ENCODE data around the gene SLC26A8. TPM values are rescaled to one million over a fixed set of nuclear protein-coding genes. Genes with fewer than 3 reads are reported as not detected.

The SLC26A8 gene, protein sequence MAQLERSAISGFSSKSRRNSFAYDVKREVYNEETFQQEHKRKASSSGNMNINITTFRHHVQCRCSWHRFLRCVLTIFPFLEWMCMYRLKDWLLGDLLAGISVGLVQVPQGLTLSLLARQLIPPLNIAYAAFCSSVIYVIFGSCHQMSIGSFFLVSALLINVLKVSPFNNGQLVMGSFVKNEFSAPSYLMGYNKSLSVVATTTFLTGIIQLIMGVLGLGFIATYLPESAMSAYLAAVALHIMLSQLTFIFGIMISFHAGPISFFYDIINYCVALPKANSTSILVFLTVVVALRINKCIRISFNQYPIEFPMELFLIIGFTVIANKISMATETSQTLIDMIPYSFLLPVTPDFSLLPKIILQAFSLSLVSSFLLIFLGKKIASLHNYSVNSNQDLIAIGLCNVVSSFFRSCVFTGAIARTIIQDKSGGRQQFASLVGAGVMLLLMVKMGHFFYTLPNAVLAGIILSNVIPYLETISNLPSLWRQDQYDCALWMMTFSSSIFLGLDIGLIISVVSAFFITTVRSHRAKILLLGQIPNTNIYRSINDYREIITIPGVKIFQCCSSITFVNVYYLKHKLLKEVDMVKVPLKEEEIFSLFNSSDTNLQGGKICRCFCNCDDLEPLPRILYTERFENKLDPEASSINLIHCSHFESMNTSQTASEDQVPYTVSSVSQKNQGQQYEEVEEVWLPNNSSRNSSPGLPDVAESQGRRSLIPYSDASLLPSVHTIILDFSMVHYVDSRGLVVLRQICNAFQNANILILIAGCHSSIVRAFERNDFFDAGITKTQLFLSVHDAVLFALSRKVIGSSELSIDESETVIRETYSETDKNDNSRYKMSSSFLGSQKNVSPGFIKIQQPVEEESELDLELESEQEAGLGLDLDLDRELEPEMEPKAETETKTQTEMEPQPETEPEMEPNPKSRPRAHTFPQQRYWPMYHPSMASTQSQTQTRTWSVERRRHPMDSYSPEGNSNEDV
- total RNA-seq (2014; rRNA removed; shearing (Covaris generic)): not detected in 2 replicates

GRCh38 chr6:36023996-36024795, at the start of gene SLC26A8:
SLC26A8 (minus strand) TSS chr6:36024641; CDS start chr6:36019707, 4,934 bp downstream.
- in situ Hi-C loops (cut with HindIII; ENCODE audit: low sequenced_read_pairs): no loop called here
- DNase-seq (ENCODE audit: low spot score): peak; percentile 43

DNA sequence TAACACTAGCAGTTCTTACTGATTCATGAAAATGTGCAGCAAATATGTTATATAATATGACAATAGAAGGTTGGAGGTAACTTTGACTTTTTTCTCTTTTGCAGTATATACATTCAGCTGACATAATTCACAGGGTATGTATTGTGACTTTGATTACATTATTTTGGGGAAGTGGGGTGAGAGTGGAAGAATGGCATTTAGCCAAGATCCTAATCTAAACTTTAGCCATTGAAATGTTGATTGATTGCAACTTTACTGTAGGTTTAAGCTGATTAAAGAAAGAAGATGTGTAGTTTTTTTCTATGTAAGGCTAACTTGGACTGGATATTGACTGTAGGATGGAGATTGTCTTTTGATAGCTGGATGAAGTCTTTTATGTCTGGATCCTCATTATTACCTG, 49.1 kb upstream of the SLC26A8 start:
- no peak for DNase-seq (ENCODE audit: low spot score)
- in situ Hi-C loops (cut with HindIII; ENCODE audit: low sequenced_read_pairs): no loop called here

DNA sequence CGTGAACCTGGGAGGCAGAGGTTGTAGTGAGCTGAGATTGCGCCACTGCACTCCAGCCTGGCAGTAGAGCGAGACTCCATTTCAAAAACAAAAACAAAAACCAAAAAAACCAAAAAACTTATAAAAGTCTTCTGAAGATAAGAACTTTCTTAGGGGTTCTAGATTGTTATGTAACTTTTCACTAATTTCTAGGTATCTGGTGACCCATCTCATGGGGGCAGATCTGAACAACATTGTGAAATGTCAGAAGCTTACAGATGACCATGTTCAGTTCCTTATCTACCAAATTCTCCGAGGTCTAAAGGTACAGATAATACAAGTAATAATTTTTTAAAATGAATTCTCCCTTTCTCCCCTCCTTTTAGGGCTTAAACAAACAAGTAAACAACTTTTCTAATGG, 48.2 kb upstream of the SLC26A8 start:
- in situ Hi-C loops (cut with HindIII; ENCODE audit: low sequenced_read_pairs): no loop called here
- no peak for DNase-seq (ENCODE audit: low spot score)

- in situ Hi-C loops (cut with HindIII; ENCODE audit: low sequenced_read_pairs): no loop called here
- no peak for DNase-seq (ENCODE audit: low spot score)
These were observed 47.3 kb upstream of the SLC26A8 start for GRCh38 chr6:36071714-36072113.

- in situ Hi-C loops (cut with HindIII; ENCODE audit: low sequenced_read_pairs): no loop called here
- no peak for DNase-seq (ENCODE audit: low spot score)
These were observed 46.8 kb upstream of the SLC26A8 start for GRCh38 chr6:36071281-36071680.

- in situ Hi-C loops (cut with HindIII; ENCODE audit: low sequenced_read_pairs): no loop called here
- DNase-seq (ENCODE audit: low spot score): no peak
These were observed 45.8 kb upstream of the SLC26A8 start for GRCh38 chr6:36070252-36070651.

DNA sequence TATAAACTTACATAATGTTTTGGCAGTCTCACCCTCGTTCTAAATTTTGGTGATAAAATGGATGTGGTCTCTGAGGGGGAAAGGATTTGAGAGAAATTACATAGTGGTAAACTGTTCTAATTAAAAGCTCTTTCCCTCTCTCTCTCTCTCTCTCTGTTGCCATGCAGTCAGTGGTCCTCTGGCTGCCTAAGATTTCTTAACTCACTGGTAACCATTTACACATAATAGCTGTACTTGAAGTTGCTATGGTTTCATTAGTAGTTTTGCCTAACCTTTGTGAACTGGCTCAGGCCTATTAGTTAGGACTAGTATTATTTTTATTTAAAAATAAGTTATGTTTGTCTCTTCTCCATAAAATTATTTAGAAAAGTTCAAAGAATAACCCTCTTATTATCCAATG, 45.1 kb upstream of the SLC26A8 start:
- DNase-seq (ENCODE audit: low spot score): no peak
- in situ Hi-C loops (cut with HindIII; ENCODE audit: low sequenced_read_pairs): no loop called here

- in situ Hi-C loops (cut with HindIII; ENCODE audit: low sequenced_read_pairs): no loop called here
- no peak for DNase-seq (ENCODE audit: low spot score)
These were observed 44.1 kb upstream of the SLC26A8 start for GRCh38 chr6:36068586-36068985.

- in situ Hi-C loops (cut with HindIII; ENCODE audit: low sequenced_read_pairs): no loop called here
These were observed 43.6 kb upstream of the SLC26A8 start for GRCh38 chr6:36068012-36068392.

GRCh38 chr6:36067374-36068011, 43.1 kb upstream of the SLC26A8 start:
- in situ Hi-C loops (cut with HindIII; ENCODE audit: low sequenced_read_pairs): no loop called here
- DNase-seq (ENCODE audit: low spot score): no peak

More at GRCh38 chr6:36068012-36068392, 43.6 kb upstream of the SLC26A8 start:
- no peak for DNase-seq (ENCODE audit: low spot score)

DNA sequence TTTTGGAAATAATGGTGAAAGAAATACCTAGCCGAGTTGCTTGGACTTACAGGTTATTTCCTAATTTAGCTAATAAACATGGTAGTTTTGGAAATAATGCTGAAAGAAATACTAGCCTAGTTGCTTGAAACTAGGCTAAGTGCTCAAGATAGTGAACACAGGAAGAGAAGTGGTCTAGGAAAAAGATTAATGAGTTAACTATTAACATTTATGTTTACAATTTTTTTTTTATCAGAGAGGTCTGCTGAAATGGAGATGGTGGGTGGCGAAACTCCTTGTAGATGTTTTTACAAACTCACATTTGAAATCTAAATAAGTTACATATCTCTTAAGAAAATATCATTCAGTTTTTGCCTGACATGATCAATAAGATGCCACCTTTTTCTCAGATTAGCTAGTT, 42.4 kb upstream of the SLC26A8 start:
- DNase-seq (ENCODE audit: low spot score): no peak
- in situ Hi-C loops (cut with HindIII; ENCODE audit: low sequenced_read_pairs): no loop called here

GRCh38 chr6:36065916-36066315, 41.5 kb upstream of the SLC26A8 start:
- no peak for DNase-seq (ENCODE audit: low spot score)
- in situ Hi-C loops (cut with HindIII; ENCODE audit: low sequenced_read_pairs): no loop called here

DNA sequence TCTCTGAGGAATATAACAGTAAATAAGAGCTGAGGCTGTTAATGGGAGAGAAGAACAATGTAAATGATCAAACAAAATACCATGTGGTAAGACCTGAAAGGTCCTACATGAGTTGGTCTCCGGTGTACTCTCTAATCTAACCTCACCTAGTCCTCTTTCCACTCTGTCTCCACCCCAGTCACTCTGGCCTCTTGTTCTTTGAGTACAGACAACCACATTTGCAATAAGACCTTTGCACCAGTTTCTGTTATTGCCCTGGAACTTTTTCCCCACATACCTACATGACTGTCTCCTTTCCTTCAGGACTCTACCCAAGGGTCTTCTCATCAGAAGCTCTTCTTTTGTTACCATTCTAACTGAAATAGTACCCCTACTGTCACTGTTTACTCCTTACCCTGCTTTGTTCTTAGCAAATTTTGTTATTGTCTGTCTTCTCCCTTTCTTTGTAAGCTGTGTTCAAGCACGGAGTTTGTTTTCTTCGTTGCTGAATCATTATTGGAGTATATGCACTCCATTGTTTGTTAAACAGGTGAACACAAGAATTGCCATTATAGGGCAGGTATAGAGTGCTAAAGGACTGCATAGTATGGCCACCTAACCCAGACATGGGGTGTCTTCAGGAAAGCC, 40.4 kb upstream of the SLC26A8 start:
- in situ Hi-C loops (cut with HindIII; ENCODE audit: low sequenced_read_pairs): no loop called here
- no peak for DNase-seq (ENCODE audit: low spot score)

DNA sequence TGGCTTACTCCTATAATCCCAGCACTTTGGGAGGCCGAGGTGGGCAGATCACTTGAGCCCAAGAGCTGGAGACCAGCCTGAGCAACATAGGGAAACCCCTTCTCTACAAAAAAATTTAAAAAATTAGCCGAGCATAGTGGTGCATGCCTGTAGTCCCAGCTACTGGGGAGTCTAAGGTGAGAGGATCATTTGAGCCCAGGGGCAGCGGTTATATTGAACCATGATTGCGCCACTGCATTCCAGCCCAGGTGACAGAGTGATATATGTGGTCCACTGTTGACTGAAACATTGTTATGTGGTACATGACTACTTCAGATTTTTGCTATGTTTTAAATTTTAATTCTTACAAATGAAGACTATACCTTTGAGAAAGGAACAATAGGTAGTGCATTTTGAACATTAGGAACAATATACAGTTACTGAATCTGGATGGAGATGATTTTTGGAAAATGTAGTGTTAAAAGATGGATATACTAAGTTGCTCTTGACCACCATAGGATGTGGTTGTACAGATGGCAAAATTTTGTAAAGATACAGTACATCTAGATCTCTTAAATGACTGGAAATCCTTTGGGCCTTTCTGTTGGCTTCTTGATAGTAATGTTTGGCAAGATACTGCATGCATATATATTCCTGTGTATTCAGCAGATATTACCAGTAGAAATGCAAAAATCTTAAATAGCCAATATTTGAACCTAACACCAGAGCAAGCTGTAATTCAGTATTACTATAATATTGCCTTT, 39.0 kb upstream of the SLC26A8 start:
- in situ Hi-C loops (cut with HindIII; ENCODE audit: low sequenced_read_pairs): no loop called here
- DNase-seq (ENCODE audit: low spot score): no peak

DNA sequence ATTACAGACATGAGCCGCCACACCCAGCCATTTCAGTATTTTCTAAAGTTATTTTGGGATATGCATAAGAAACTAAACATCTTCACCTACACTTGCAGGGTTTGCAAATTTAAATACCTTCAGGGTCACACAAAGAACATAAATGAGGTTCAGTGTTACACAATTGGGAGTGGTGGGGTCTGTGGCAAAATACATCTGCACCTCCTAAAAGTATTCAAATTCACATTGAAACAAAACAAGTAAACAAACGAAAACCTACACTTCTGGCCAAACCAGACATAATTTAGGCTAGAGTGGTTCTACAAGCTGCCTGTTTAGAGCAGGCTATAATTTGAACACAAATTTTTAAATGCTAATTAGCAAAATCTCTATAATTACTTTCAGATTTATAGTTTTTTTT, 37.8 kb upstream of the SLC26A8 start:
- in situ Hi-C loops (cut with HindIII; ENCODE audit: low sequenced_read_pairs): no loop called here
- DNase-seq (ENCODE audit: low spot score): no peak

- in situ Hi-C loops (cut with HindIII; ENCODE audit: low sequenced_read_pairs): no loop called here
- DNase-seq (ENCODE audit: low spot score): no peak
These were observed 36.8 kb upstream of the SLC26A8 start for GRCh38 chr6:36061236-36061635.

DNA sequence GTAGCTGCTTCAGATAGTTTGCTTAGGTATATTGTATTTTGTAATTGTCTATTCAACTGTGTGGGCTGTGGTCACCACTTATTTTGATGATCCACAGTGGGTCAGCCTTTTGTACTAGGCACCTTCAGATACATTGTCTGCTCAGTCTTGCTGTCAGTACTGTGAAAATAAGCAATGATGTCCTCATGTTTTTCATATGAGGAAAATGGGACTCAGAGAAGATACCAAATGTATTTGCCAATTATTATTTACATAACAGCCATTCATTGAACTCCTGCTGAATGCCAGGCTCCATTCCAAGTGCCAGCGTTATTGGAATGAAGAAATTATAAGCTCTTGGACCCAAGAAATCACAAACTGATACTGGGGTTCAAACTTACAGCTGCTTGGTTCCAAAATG, 31.7 kb upstream of the SLC26A8 start:
- in situ Hi-C loops (cut with HindIII; ENCODE audit: low sequenced_read_pairs): no loop called here

DNA sequence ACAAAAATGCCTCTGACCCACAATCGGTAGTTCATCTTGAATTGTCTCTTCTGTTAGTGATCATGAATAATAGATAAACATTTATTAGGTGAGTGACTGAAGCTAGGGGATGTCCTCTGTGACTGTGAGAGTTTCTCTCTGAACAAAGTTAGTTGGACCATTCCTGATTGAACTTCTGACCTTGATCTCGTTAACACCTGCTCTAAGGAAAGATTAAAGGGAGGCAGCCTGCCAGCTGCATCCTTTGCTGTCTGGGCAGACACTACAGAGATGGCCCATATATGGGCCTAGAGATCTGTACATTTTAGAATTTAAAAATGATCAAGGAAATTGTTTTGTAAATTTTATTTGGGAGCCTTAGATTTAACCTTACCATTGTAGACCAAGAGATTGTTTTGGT, 30.5 kb upstream of the SLC26A8 start:
- in situ Hi-C loops (cut with HindIII; ENCODE audit: low sequenced_read_pairs): no loop called here
- no peak for DNase-seq (ENCODE audit: low spot score)

More for the DNA sequence above, 31.7 kb upstream of the SLC26A8 start:
- DNase-seq (ENCODE audit: low spot score): no peak
